GM19238 (cell line): ENCODE results near the gene ARMC2.

ENCODE experiments used
- DNase-seq: peaks from one replicate; pipeline ENCODE4 v3.0.0; 2011; ENCODE audit warnings: low spot score; ENCODE audit not compliant: insufficient read length

Gene ARMC2

GRCh38 chr6:109013656-109014305 is 165.6 kb downstream of the ARMC2 start:
- no peak for DNase-seq

GRCh38 chr6:109014606-109015005 is 166.4 kb downstream of the ARMC2 start:
- DNase-seq = no peak

GRCh38 chr6:109015176-109015575 is 167.0 kb downstream of the ARMC2 start:
- no peak for DNase-seq

GRCh38 chr6:109019911-109020310 is 171.7 kb downstream of the ARMC2 start:
- no peak for DNase-seq

GRCh38 chr6:109021870-109022269 is 173.6 kb downstream of the ARMC2 start:
- no peak for DNase-seq

- no peak for DNase-seq
Observed at GRCh38 chr6:109023356-109023925, 175.2 kb downstream of the ARMC2 start.
